ENCODE data around the gene GPR137C. TPM values are rescaled to one million over a fixed set of nuclear protein-coding genes. Genes with fewer than 3 reads are reported as not detected.

Gene GPR137C
- total RNA-seq, 4 donors from 2014 or later = 0.22 to 1.2 (median 0.71) TPM

GRCh38 chr14:52678591-52678990, 126.0 kb downstream of the GPR137C start:
- H3K4me1 ChIP-seq = no peaks in the 10 kb centered on the region
- peaks cover 0 to 54% (median 0%) of the 10 kb centered on the region in 3 donors for H3K36me3 ChIP-seq
- no peaks in the 10 kb centered on the region for H3K27me3 ChIP-seq
- TF ChIP-seq EP300 (IDR thresholded peaks at IDR 0.05) (no peak), CTCF (IDR thresholded peaks at IDR 0.05) (no peak), POLR2A (IDR thresholded peaks at IDR 0.05) (no peak)
- WGBS, 2 donors = 90 to 94% methylated on average over 2 of the region's 2 CpGs
- no peaks in the 10 kb centered on the region for H3K9me3 ChIP-seq
- no peak for DNase-seq (ENCODE audit: low spot score in 2 of 2)
- no peak overlapping the region for H3K4me3 ChIP-seq
- H3K27ac ChIP-seq = no peak overlapping the region

DNA sequence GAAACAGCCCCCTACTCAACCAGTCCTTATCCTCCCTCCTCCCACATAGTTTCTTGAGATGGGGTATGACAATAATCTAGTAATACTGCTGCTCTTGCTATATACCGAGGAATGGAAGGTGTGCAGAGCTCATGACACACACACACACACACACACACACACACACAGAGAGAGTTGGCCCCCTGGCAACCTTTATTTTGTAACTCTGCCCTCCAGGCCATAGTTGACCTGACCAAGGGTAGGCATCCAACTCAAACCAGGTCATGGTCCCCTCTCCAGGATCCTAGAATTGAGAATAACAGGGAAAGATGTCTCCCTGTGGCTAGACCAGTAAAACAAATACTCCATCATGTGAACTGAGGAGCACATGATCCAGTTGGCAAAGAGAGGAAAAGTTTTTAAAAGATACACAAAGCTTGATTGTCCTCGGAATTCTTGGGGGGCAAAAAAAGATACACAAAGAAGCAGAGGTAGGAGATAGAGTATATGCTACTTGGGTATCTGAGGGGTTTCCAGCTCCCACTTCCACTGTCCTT, 131.4 kb downstream of the GPR137C start:
- WGBS, 2 donors = 68 to 73% methylated on average over 2 of the region's 2 CpGs
- no peaks in the 10 kb centered on the region for H3K27me3 ChIP-seq
- TF ChIP-seq POLR2A (IDR thresholded peaks at IDR 0.05) (no peak), EP300 (IDR thresholded peaks at IDR 0.05) (no peak), CTCF (IDR thresholded peaks at IDR 0.05) (no peak)

GRCh38 chr14:52686176-52686575, 133.5 kb downstream of the GPR137C start:
- TF ChIP-seq POLR2A (IDR thresholded peaks at IDR 0.05) (no peak), CTCF (IDR thresholded peaks at IDR 0.05) (no peak), EP300 (IDR thresholded peaks at IDR 0.05) (no peak)
- no peak for DNase-seq (ENCODE audit: low spot score in 2 of 2)
- H3K9me3 ChIP-seq = no peaks in the 10 kb centered on the region
- no peak overlapping the region for H3K27ac ChIP-seq
- no peaks in the 10 kb centered on the region for H3K27me3 ChIP-seq
- no peak overlapping the region for H3K4me3 ChIP-seq
- peaks cover 0 to 23% (median 0%) of the 10 kb centered on the region in 4 donors for H3K4me1 ChIP-seq
- WGBS, 2 donors = 86 to 100% methylated on average over 1 of the region's 1 CpG
- peaks cover 0 to 4% (median 0%) of the 10 kb centered on the region in 3 donors for H3K36me3 ChIP-seq

More for the DNA sequence above, 131.4 kb downstream of the GPR137C start:
- Histone ChIP-seq H3K27ac (no peak overlapping the region), H3K9me3 (no peaks in the 10 kb centered on the region), H3K4me3 (no peak overlapping the region), H3K4me1 (peaks cover 0 to 23% (median 0%) of the 10 kb centered on the region in 4 donors), H3K36me3 (peaks cover 0 to 11% (median 0%) of the 10 kb centered on the region in 3 donors)
- DNase-seq (ENCODE audit: low spot score in 2 of 2) = no peak

Other genes with a start within 250 kb of the GPR137C start
- gene PTGER2, start 238.5 kb upstream of the GPR137C start, total RNA-seq = 10 to 100 TPM in 1 of 4 donors, 1 to 10 TPM in 3; 2.1 to 14.4 (median 4.0) TPM
- gene TXNDC16, start 331 bp upstream of the GPR137C start, total RNA-seq = 10 to 100 TPM in 3 of 4 donors, 1 to 10 TPM in 1; 7.2 to 18.8 (median 14.7) TPM
- gene ERO1A, start 142.7 kb downstream of the GPR137C start, total RNA-seq = 10 to 100 TPM; 20.3 to 34.3 (median 31.3) TPM
- gene PSMC6, start 154.4 kb downstream of the GPR137C start, total RNA-seq = 10 to 100 TPM; 44.7 to 81.8 (median 68.3) TPM
- gene STYX, start 177.3 kb downstream of the GPR137C start, total RNA-seq = 10 to 100 TPM in 3 of 4 donors, 1 to 10 TPM in 1; 9.9 to 13.8 (median 11.8) TPM
- gene GNPNAT1, start 238.8 kb downstream of the GPR137C start, total RNA-seq = 10 to 100 TPM in 2 of 4 donors, 1 to 10 TPM in 2; 4.8 to 18.6 (median 9.5) TPM

Measured in tibial nerve (tissue), 4 donors.